Measurements from ENCODE around the gene PRKAG1.
A peak's percentile ranks its signal among the peaks of the same experiment; 100 is the strongest.

Gene PRKAG1

DNA sequence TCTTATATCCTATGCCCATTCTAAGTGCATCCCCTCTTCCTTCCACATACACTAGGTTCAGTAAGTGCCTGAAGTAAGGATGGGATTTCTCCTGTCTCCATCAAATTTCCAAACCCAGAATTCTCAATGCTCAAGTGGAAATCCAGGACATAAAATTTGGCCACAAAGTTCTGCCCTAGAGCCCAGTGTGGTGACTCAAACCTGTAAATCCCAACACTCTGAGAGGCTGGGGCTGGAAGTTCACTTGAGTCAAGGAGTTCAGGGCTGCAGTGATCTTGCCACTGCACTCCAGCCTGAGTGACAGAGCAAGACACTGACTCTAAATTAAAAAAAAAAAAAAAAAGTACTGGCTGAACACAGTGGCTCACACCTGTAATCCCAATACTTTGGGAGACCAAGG is 56.8 kb downstream of the PRKAG1 start:
- H3K27me3 ChIP-seq (ENCODE audit: insufficient read depth, low read depth): no peaks in the 10 kb centered on the region
- H3K36me3 ChIP-seq (ENCODE audit: insufficient read depth): no peaks in the 10 kb centered on the region
- no peak overlapping the region for H3K4me2 ChIP-seq

GRCh38 chr12:48961331-48961730 is 57.2 kb downstream of the PRKAG1 start:
- no peak overlapping the region for H3K4me2 ChIP-seq
- no peak overlapping the region for H3K4me3 ChIP-seq (IDR thresholded peaks at IDR 0.05; ENCODE audit: insufficient read depth, low read depth, low read length)
- no peak overlapping the region for H3K27ac ChIP-seq
- no peaks in the 10 kb centered on the region for H4K20me1 ChIP-seq (ENCODE audit: insufficient read depth)
- TF ChIP-seq, protein P1, sequence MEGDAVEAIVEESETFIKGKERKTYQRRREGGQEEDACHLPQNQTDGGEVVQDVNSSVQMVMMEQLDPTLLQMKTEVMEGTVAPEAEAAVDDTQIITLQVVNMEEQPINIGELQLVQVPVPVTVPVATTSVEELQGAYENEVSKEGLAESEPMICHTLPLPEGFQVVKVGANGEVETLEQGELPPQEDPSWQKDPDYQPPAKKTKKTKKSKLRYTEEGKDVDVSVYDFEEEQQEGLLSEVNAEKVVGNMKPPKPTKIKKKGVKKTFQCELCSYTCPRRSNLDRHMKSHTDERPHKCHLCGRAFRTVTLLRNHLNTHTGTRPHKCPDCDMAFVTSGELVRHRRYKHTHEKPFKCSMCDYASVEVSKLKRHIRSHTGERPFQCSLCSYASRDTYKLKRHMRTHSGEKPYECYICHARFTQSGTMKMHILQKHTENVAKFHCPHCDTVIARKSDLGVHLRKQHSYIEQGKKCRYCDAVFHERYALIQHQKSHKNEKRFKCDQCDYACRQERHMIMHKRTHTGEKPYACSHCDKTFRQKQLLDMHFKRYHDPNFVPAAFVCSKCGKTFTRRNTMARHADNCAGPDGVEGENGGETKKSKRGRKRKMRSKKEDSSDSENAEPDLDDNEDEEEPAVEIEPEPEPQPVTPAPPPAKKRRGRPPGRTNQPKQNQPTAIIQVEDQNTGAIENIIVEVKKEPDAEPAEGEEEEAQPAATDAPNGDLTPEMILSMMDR (conservative IDR thresholded peaks at IDR 0.05; ENCODE audit: low read depth, low read length): no peak
- no peak overlapping the region for H2AFZ ChIP-seq (ENCODE audit: low read depth)
- H3K27me3 ChIP-seq (ENCODE audit: insufficient read depth, low read depth): no peaks in the 10 kb centered on the region
- no peak overlapping the region for H3K9ac ChIP-seq
- H3K79me2 ChIP-seq (ENCODE audit: insufficient read depth, low read depth): peaks cover 9% of the 10 kb centered on the region
- no peaks in the 10 kb centered on the region for H3K36me3 ChIP-seq (ENCODE audit: insufficient read depth)
- H3K4me1 ChIP-seq (ENCODE audit: low read depth, poor library complexity, severe bottlenecking): peaks cover 10% of the 10 kb centered on the region

More for the DNA sequence above, 56.8 kb downstream of the PRKAG1 start:
- peaks cover 4% of the 10 kb centered on the region for H3K79me2 ChIP-seq (ENCODE audit: insufficient read depth, low read depth)
- no peak overlapping the region for H3K4me3 ChIP-seq (IDR thresholded peaks at IDR 0.05; ENCODE audit: insufficient read depth, low read depth, low read length)
- no peak overlapping the region for H2AFZ ChIP-seq (ENCODE audit: low read depth)
- H3K4me1 ChIP-seq (ENCODE audit: low read depth, poor library complexity, severe bottlenecking): peaks cover 9% of the 10 kb centered on the region
- TF ChIP-seq, protein P1 (conservative IDR thresholded peaks at IDR 0.05; ENCODE audit: low read depth, low read length): no peak
- no peaks in the 10 kb centered on the region for H4K20me1 ChIP-seq (ENCODE audit: insufficient read depth)
- H3K9ac ChIP-seq: no peak overlapping the region
- H3K27ac ChIP-seq: no peak overlapping the region

DNA sequence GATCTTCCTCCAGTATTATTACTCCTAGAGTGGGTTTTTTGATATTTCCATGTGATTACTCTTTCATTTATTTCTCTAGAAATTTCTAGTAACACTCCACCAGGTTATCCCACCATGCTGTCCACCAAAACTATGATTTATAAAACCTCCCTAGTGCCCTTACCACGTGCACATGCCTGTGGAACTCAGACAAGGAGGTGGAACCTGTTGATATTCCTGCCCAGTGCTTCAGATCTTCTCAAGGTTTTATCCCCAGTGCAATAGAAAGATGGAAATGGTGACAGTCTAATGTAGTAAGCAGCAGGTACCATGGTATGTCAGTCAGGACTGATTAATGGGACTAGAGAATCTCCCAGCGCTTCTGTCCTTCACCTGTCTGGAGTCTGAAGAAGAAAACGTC is 57.7 kb downstream of the PRKAG1 start:
- Histone ChIP-seq H3K4me1 (ENCODE audit: low read depth, poor library complexity, severe bottlenecking) (peaks cover 15% of the 10 kb centered on the region), H3K36me3 (ENCODE audit: insufficient read depth) (no peaks in the 10 kb centered on the region), H3K79me2 (ENCODE audit: insufficient read depth, low read depth) (peaks cover 14% of the 10 kb centered on the region), H3K27ac (no peak overlapping the region), H3K27me3 (ENCODE audit: insufficient read depth, low read depth) (no peaks in the 10 kb centered on the region), H2AFZ (ENCODE audit: low read depth) (no peak overlapping the region), H3K4me2 (no peak overlapping the region), H3K4me3 (IDR thresholded peaks at IDR 0.05; ENCODE audit: insufficient read depth, low read depth, low read length) (no peak overlapping the region), H3K9ac (no peak overlapping the region), H4K20me1 (ENCODE audit: insufficient read depth) (no peaks in the 10 kb centered on the region)
- TF ChIP-seq, protein P1 (conservative IDR thresholded peaks at IDR 0.05; ENCODE audit: low read depth, low read length): no peak

- Histone ChIP-seq H3K27ac (no peak overlapping the region; the same call in 1 of the 2 replicates), H3K36me3 (ENCODE audit: insufficient read depth) (no peaks in the 10 kb centered on the region), H3K27me3 (ENCODE audit: insufficient read depth, low read depth) (no peaks in the 10 kb centered on the region), H3K4me3 (IDR thresholded peaks at IDR 0.05; ENCODE audit: insufficient read depth, low read depth, low read length) (no peak overlapping the region), H3K9ac (peak overlapping the region; percentile 53; the same call in 1 of the 2 replicates), H3K4me2 (peak overlapping the region; percentile 99), H3K79me2 (ENCODE audit: insufficient read depth, low read depth) (peaks cover 39% of the 10 kb centered on the region), H4K20me1 (ENCODE audit: insufficient read depth) (no peaks in the 10 kb centered on the region), H2AFZ (ENCODE audit: low read depth) (peak overlapping the region; percentile 80), H3K4me1 (ENCODE audit: low read depth, poor library complexity, severe bottlenecking) (peaks cover 41% of the 10 kb centered on the region)
- TF ChIP-seq, protein P1 (conservative IDR thresholded peaks at IDR 0.05; ENCODE audit: low read depth, low read length): no peak
Measured at GRCh38 chr12:48958049-48958388, 60.6 kb downstream of the PRKAG1 start.

Measured in KMS-11 (cell line).